ENCODE data around the gene BMP3. TPM values are rescaled to one million over a fixed set of nuclear protein-coding genes. Genes with fewer than 3 reads are reported as not detected.

BMP3 gene
- total RNA-seq, 4 donors from 2014 or later: 0.83 to 1.5 (median 1.2) TPM

GRCh38 chr4:81039351-81039972 lies 9.0 kb downstream of the BMP3 start:
- no peak for DNase-seq (ENCODE audit: low spot score in 2 of 2)
- 42 to 55% methylated on average over 4 of the region's 4 CpGs for WGBS, 2 donors

DNA sequence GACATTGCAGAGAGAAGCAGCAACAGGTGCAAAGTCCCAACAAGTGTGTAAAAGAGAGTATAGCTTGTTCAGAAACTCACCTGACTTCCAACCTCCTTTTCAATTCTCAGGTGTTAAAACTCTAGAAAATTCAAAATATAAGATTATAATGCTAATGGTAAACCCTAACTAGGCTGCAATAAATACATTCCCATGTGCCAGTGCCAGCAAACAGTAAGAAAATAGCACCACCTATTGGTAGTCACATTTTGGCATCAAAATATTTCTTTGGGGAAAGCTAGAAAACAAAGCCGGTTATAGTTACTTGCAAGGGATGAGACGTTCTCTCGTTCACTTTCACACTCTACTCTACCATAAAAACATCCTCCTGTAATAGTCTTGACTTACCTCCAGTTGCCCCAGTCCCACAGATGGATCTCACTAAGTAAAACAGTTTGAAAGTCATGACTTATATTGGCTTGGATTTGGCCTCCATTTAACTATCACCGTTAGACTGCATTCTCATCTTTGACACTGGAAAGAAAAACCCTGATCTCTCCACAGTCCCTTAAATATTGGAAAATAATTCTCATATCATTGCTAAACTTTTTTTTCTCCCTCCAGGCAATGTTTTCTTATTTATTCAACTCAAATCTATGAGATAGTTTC lies 9.6 kb downstream of the BMP3 start:
- WGBS, 2 donors: 10 to 12% methylated on average over 4 of the region's 4 CpGs
- H3K4me3 ChIP-seq (ENCODE audit: low read depth, poor library complexity, severe bottlenecking): no peak overlapping the region
- intact Hi-C loops (cut with DNase I; ENCODE audit: low total_unique reads): no loop called here
- DNase-seq (ENCODE audit: low spot score in 2 of 2): no peak
- TF ChIP-seq, protein P1, sequence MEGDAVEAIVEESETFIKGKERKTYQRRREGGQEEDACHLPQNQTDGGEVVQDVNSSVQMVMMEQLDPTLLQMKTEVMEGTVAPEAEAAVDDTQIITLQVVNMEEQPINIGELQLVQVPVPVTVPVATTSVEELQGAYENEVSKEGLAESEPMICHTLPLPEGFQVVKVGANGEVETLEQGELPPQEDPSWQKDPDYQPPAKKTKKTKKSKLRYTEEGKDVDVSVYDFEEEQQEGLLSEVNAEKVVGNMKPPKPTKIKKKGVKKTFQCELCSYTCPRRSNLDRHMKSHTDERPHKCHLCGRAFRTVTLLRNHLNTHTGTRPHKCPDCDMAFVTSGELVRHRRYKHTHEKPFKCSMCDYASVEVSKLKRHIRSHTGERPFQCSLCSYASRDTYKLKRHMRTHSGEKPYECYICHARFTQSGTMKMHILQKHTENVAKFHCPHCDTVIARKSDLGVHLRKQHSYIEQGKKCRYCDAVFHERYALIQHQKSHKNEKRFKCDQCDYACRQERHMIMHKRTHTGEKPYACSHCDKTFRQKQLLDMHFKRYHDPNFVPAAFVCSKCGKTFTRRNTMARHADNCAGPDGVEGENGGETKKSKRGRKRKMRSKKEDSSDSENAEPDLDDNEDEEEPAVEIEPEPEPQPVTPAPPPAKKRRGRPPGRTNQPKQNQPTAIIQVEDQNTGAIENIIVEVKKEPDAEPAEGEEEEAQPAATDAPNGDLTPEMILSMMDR (IDR thresholded peaks at IDR 0.05): no peak
- no peak for TF ChIP-seq POLR2A (IDR thresholded peaks at IDR 0.05)

More at GRCh38 chr4:81039351-81039972, 9.0 kb downstream of the BMP3 start:
- H3K4me3 ChIP-seq (ENCODE audit: low read depth, poor library complexity, severe bottlenecking): no peak overlapping the region
- intact Hi-C loops (cut with DNase I; ENCODE audit: low total_unique reads): no loop called here
- TF ChIP-seq, protein P1 (IDR thresholded peaks at IDR 0.05): no peak
- no peak for TF ChIP-seq POLR2A (IDR thresholded peaks at IDR 0.05)

DNA sequence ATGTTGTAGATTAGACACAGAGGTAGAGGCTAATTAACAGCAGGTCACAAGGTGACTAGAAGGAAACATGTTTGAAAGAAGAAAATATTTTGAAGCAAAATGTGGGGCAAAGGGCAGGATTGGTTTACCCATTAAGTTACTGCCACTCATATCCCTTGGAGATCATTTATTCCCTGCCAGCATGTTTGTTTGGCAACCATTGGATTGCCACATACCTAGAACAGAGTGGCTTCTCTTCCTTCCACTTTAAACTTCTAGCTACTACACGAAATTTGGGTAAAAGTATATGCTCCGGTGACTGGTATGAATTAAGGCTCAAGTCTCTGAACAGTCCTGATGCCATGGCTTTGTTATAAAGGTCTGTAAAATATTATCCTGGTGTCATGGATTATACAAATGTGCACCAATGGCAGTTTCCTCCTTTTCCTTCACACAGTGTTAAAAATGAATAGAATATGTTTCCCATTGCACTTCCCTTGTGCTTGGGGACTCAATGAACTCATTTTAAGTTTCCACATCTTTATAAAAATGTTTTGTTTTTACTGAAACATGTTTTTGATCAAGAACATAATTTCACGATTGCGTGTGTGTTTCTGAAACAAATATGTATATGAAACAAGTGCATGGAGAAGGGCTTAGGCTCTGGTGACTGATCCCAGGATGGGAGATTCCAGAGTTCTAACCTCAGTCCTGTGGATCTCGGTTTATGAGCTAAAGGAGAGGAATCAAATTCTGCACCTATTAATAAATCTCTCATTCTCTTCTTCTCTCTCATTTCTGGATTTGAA lies 12.3 kb downstream of the BMP3 start:
- no peak for DNase-seq (ENCODE audit: low spot score in 2 of 2)
- WGBS, 2 donors: 49 to 61% methylated on average over 5 of the region's 5 CpGs
- H3K4me3 ChIP-seq (ENCODE audit: low read depth, poor library complexity, severe bottlenecking): no peak overlapping the region
- TF ChIP-seq, protein P1 (IDR thresholded peaks at IDR 0.05): no peak
- TF ChIP-seq POLR2A (IDR thresholded peaks at IDR 0.05): no peak
- intact Hi-C loops (cut with DNase I; ENCODE audit: low total_unique reads): no loop called here

DNA sequence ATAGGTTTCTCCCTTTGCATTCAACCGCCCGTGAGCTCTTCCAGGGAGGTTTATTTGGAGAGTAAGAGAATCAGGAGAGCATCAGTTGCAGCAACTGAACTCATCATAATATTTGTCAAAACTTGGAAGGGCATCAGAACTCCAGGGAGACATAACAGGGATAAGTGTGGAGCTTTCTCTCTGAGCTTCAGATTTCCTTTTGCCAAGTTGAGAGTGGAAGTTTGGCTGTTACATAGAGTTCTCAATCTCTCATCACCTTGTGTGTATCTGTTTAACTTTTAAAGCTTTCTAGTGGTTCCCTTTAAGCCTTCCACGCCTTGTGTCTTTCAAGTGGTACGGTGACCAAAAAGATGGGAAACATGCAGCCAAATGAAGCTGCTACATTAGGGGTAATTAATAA lies 18.8 kb downstream of the BMP3 start:
- intact Hi-C loops (cut with DNase I; ENCODE audit: low total_unique reads): no loop called here
- no peak for DNase-seq (ENCODE audit: low spot score in 2 of 2)
- H3K4me3 ChIP-seq (ENCODE audit: low read depth, poor library complexity, severe bottlenecking): no peak overlapping the region
- 59 to 65% methylated on average over 4 of the region's 4 CpGs for WGBS, 2 donors
- no peak for TF ChIP-seq POLR2A (IDR thresholded peaks at IDR 0.05)
- TF ChIP-seq, protein P1 (IDR thresholded peaks at IDR 0.05): no peak

DNA sequence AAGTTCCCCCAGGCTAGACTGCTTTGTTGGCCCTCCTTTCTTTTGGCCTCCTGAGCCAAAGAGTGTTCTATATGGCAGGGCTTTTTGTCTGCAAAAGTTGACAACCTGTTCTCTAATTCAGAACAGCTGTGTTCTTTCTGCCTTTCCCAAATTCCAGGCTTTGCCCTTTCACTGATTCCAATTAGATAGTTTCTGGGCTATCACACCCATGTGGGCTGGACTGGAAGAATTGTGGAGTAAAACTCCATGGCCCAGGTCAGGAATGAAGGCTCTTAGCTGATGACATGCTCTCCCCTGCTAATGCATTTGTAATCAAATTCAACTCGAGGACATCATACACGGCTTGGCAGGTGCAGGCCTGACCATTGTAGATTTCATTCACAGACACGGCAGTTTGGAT lies 19.4 kb downstream of the BMP3 start:
- no peak for DNase-seq (ENCODE audit: low spot score in 2 of 2)
- WGBS, 2 donors: 33 to 38% methylated on average over 3 of the region's 3 CpGs
- intact Hi-C loops (cut with DNase I; ENCODE audit: low total_unique reads): no loop called here
- no peak overlapping the region for H3K4me3 ChIP-seq (ENCODE audit: low read depth, poor library complexity, severe bottlenecking)
- TF ChIP-seq, protein P1 (IDR thresholded peaks at IDR 0.05): no peak
- no peak for TF ChIP-seq POLR2A (IDR thresholded peaks at IDR 0.05)
